A549 (cell line): ENCODE data around the gene CLCA2. TPM values are rescaled to one million over a fixed set of nuclear protein-coding genes. Genes with fewer than 3 reads are reported as not detected.

ENCODE experiments used
- ATAC-seq, 2 experiments: fragments of 200-7000 bp in 1 of 2; fragments of >200 bp in 1 of 2; cut with Nextera tagmentation in 1 of 2; cut with Tn5 transposase in 1 of 2; 3 replicates each; pipeline versions ENCODE4 v1.8.0 to v1.9.1; 2018 to 2020; ENCODE audit warnings: mild to moderate bottlenecking in 1 of 2, moderate library complexity in 1 of 2
- CTCF ChIA-PET: fragments of 300-600 bp; sonication (Branson Sonifier 250); formaldehyde crosslinking; extraction: SDS; loops from one replicate; lab custom pipeline; 2021; ENCODE audit warnings: antibody characterized with exemption, inconsistent platforms; lab: Yijun Ruan, JAX
- POLR2A ChIA-PET: fragments of 350-600 bp; formaldehyde crosslinking; extraction: SDS; loops from one replicate; lab custom pipeline; 2021; ENCODE audit warnings: antibody characterized with exemption, inconsistent platforms; lab: Yijun Ruan, JAX
- DNase-seq, 2 experiments: peaks; one replicate each; pipeline versions ENCODE4 v3.0.0 to v3.0.0-alpha.2; 2011 to 2016; ENCODE audit warnings: low read depth in 1 of 2, low spot score in 1 of 2
- FAIRE-seq: peaks from 2 replicates; lab custom pipeline; 2011; peaks lifted over from hg19 to GRCh38; lab: Jason Lieb, UNC
- H3K27ac ChIP-seq, 2 experiments: fragments of >200 bp; sonication (Bioruptor Twin); formaldehyde crosslinking; 3 replicates each; pipeline ENCODE4 v1.5.1; 2016 to 2017
- H3K4me1 ChIP-seq: fragments of >200 bp; sonication (Bioruptor Twin); formaldehyde crosslinking; 3 replicates; pipeline ENCODE4 v1.6.1; 2016
- H3K4me2 ChIP-seq: fragments of >200 bp; sonication (Bioruptor Twin); formaldehyde crosslinking; 3 replicates; pipeline ENCODE4 v1.6.1; 2016
- H3K4me3 ChIP-seq: fragments of >200 bp; sonication (Bioruptor Twin); formaldehyde crosslinking; 3 replicates; pipeline ENCODE4 v1.5.1; 2016
- H3K9me3 ChIP-seq: fragments of >200 bp; sonication (Bioruptor Twin); formaldehyde crosslinking; 3 replicates; pipeline ENCODE4 v1.6.1; 2016
- BHLHE40 ChIP-seq: IDR thresholded peaks from 2 replicates; pipeline ENCODE4 v1.6.1; 2012; ENCODE audit warnings: low read depth, low read length, inconsistent platforms
- CBX2 ChIP-seq: fragments of 200-600 bp; sonication (generic); IDR thresholded peaks from 2 replicates; pipeline ENCODE4 v1.6.1; 2016; ENCODE audit warnings: low read depth, mild to moderate bottlenecking, borderline replicate concordance
- EHF ChIP-seq: fragments of 250-450 bp; sonication (Bioruptor Pico); IDR thresholded peaks from 2 replicates; pipeline ENCODE4 v1.5.0; 2020; ENCODE audit warnings: mild to moderate bottlenecking
- FOSL2 ChIP-seq, 2 experiments: fragments of 450-650 bp in 1 of 2; fragments of >200 bp in 1 of 2; sonication (Bioruptor Twin) in 1 of 2; formaldehyde crosslinking; IDR thresholded peaks; 2 replicates each; pipeline versions ENCODE4 v1.5.0 to v1.6.1; 2016 to 2020; ENCODE audit warnings: mild to moderate bottlenecking in 1 of 2, moderate library complexity in 1 of 2
- HDAC2 ChIP-seq: fragments of 200-600 bp; sonication (generic); IDR thresholded peaks from 2 replicates; pipeline ENCODE4 v1.6.1; 2016
- HOXA7 ChIP-seq: fragments of 250-450 bp; sonication (Bioruptor Pico); IDR thresholded peaks from 2 replicates; pipeline ENCODE4 v1.5.0; 2020; ENCODE audit warnings: mild to moderate bottlenecking, moderate library complexity
- HOXB13 ChIP-seq: fragments of 250-450 bp; sonication (Bioruptor Pico); IDR thresholded peaks from 2 replicates; pipeline ENCODE4 v1.5.0; 2020; ENCODE audit warnings: low read depth, mild to moderate bottlenecking, moderate library complexity
- JUN ChIP-seq, 2 experiments: fragments of >200 bp; sonication (Bioruptor Twin); formaldehyde crosslinking; IDR thresholded peaks; 2 replicates in 1 of 2; 3 replicates in 1 of 2; pipeline ENCODE4 v1.6.1; 2016 to 2017
- KDM1A ChIP-seq: fragments of 200-600 bp; sonication (generic); IDR thresholded peaks from 2 replicates; pipeline ENCODE4 v1.6.1; 2016; ENCODE audit warnings: low read depth, mild to moderate bottlenecking
- NPAS2 ChIP-seq: fragments of 250-450 bp; sonication (Bioruptor Pico); IDR thresholded peaks from 2 replicates; pipeline ENCODE4 v1.8.0; 2022; ENCODE audit warnings: mild to moderate bottlenecking, moderate library complexity, borderline replicate concordance
- REST ChIP-seq: fragments of 200-600 bp; sonication (generic); IDR thresholded peaks from 2 replicates; pipeline ENCODE4 v1.6.1; 2016; ENCODE audit warnings: antibody characterized with exemption, mild to moderate bottlenecking, moderate library complexity
- RFX5 ChIP-seq: fragments of 450-650 bp; IDR thresholded peaks from 2 replicates; pipeline ENCODE4 v1.7.1; 2014; ENCODE audit warnings: antibody characterized with exemption, mild to moderate bottlenecking, moderate library complexity
- RNF2 ChIP-seq: fragments of 200-600 bp; sonication (generic); IDR thresholded peaks from 2 replicates; pipeline ENCODE4 v1.6.1; 2016; ENCODE audit warnings: low read depth, mild to moderate bottlenecking, antibody characterized with exemption, moderate library complexity, borderline replicate concordance
- SMC3 ChIP-seq: fragments of >200 bp; sonication (Bioruptor Twin); formaldehyde crosslinking; IDR thresholded peaks from 3 replicates; pipeline ENCODE4 v1.6.1; 2018; ENCODE audit warnings: inconsistent platforms
- SREBF2 ChIP-seq: fragments of 450-650 bp; IDR thresholded peaks from 2 replicates; pipeline ENCODE4 v1.6.1; 2014; ENCODE audit warnings: mild to moderate bottlenecking, moderate library complexity
- TP53 ChIP-seq: fragments of 250-450 bp; sonication (Bioruptor Pico); IDR thresholded peaks from 2 replicates; pipeline ENCODE4 v1.5.0; 2021; ENCODE audit warnings: mild to moderate bottlenecking, moderate library complexity
- ZFP36 ChIP-seq: fragments of 450-650 bp; IDR thresholded peaks from 2 replicates; pipeline ENCODE4 v1.6.1; 2014; ENCODE audit warnings: borderline replicate concordance; ENCODE audit not compliant: partially characterized antibody
- WGBS: methylation state at CpG from one replicate; pipeline ENCODE4 v1.1.6; 2017; ENCODE audit errors: missing lambda C conversion rate; 5-methylcytosine and 5-hydroxymethylcytosine counted together
- polyA plus RNA-seq, 4 experiments: library from polyadenylated mRNA; depleted of rRNA in 3 of 4; stranded (reverse); fragments of >200 nt; fragmentation: RNase III in 1 of 4; extraction: RNeasy Plus Mini Kit Qiagen cat#74134 plus additional on column Dnase treatment in 1 of 4; gene quantifications; 2 replicates in 3 of 4; 3 replicates in 1 of 4; pipeline ENCODE4 v1.2.3, GENCODE V29; 2011 to 2017
- TF ChIP-seq, protein P1 (sequence below): fragments of 250-450 bp; sonication (Bioruptor Pico); IDR thresholded peaks from 2 replicates; pipeline ENCODE4 v1.5.0; 2020; ENCODE audit warnings: low read depth, mild to moderate bottlenecking, moderate library complexity
- TF ChIP-seq, protein P2 (sequence below): fragments of >200 bp; sonication (Bioruptor Twin); formaldehyde crosslinking; IDR thresholded peaks from 3 replicates; pipeline ENCODE4 v1.6.1; 2016
- TF ChIP-seq, protein P3 (sequence below): fragments of 250-450 bp; sonication (Bioruptor Pico); IDR thresholded peaks from 2 replicates; pipeline ENCODE4 v1.5.0; 2021; ENCODE audit warnings: mild to moderate bottlenecking, moderate library complexity, borderline replicate concordance

The CLCA2 gene
- polyA plus RNA-seq, 2 of the 4 experiments (the other 2 are of a cell fraction) = 0.05 TPM; not detected in 1

DNA sequence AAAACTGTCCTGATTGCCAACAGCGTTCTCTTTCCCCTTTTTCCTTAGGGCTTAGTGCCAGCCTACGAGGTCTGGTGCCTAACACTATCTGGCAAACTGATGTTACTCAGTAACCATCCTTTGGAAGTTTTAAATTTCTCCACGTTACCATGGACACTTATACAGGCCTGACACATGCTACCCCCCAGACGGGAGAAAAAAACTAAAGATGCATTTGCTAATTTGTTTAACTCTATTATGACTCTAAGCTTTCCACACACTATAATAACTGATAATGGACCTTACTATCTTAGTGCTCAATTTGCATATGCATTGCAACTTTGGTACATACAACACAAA, 81.6 kb downstream of the CLCA2 start:
- 32% methylated on average over 4 of the region's 4 CpGs for WGBS
- Histone ChIP-seq H3K4me2 (no peak overlapping the region), H3K4me1 (no peaks in the 10 kb centered on the region), H3K4me3 (no peak overlapping the region), H3K9me3 (no peaks in the 10 kb centered on the region), H3K27ac (no peak overlapping the region)
- no peak for FAIRE-seq
- DNase-seq = no peak
- POLR2A ChIA-PET = no interaction called here
- no peak for ATAC-seq
- TF ChIP-seq SMC3 (no peak), SREBF2 (no peak), FOSL2 (IDR thresholded peaks at IDR 0.05) (no peak), FOSL2 (CRISPR knock-in tag; IDR thresholded peaks at IDR 0.05) (no peak), TP53 (CRISPR knock-in tag) (no peak), BHLHE40 (no peak), KDM1A (no peak), HOXB13 (CRISPR knock-in tag) (no peak), RNF2 (no peak), HOXA7 (CRISPR knock-in tag) (no peak), HDAC2 (no peak), NPAS2 (CRISPR knock-in tag) (no peak), EHF (no peak), REST (no peak), JUN (IDR thresholded peaks at IDR 0.05) (no peak), CBX2 (no peak), RFX5 (no peak), ZFP36 (no peak)
- TF ChIP-seq, protein P1, sequence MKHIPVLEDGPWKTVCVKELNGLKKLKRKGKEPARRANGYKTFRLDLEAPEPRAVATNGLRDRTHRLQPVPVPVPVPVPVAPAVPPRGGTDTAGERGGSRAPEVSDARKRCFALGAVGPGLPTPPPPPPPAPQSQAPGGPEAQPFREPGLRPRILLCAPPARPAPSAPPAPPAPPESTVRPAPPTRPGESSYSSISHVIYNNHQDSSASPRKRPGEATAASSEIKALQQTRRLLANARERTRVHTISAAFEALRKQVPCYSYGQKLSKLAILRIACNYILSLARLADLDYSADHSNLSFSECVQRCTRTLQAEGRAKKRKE = no peak
- TF ChIP-seq, protein P2, sequence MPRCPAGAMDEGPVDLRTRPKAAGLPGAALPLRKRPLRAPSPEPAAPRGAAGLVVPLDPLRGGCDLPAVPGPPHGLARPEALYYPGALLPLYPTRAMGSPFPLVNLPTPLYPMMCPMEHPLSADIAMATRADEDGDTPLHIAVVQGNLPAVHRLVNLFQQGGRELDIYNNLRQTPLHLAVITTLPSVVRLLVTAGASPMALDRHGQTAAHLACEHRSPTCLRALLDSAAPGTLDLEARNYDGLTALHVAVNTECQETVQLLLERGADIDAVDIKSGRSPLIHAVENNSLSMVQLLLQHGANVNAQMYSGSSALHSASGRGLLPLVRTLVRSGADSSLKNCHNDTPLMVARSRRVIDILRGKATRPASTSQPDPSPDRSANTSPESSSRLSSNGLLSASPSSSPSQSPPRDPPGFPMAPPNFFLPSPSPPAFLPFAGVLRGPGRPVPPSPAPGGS = no peak
- TF ChIP-seq, protein P3, sequence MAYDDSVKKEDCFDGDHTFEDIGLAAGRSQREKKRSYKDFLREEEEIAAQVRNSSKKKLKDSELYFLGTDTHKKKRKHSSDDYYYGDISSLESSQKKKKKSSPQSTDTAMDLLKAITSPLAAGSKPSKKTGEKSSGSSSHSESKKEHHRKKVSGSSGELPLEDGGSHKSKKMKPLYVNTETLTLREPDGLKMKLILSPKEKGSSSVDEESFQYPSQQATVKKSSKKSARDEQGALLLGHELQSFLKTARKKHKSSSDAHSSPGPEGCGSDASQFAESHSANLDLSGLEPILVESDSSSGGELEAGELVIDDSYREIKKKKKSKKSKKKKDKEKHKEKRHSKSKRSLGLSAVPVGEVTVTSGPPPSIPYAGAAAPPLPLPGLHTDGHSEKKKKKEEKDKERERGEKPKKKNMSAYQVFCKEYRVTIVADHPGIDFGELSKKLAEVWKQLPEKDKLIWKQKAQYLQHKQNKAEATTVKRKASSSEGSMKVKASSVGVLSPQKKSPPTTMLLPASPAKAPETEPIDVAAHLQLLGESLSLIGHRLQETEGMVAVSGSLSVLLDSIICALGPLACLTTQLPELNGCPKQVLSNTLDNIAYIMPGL (CRISPR knock-in tag) = no peak
- CTCF ChIA-PET = interaction anchor here (0.7 to 1.7 kb wide), 2 partner anchors 32 to 121 kb away, joined by 3 to 7 read pairs; no protein-coding TSS in a partner anchor

Other genes with a start within 250 kb of the CLCA2 start
- 7.8 and 17.7 TPM in 2 replicates for gene ODF2L, start 27.8 kb upstream of the CLCA2 start, polyA plus RNA-seq (2011; rRNA removed)
- 10.0 to 10.7 TPM (median 10.7 TPM) in 3 replicates for gene ODF2L, start 27.8 kb upstream of the CLCA2 start, polyA plus RNA-seq (2017; fragmentation: RNase III; extraction: RNeasy Plus Mini Kit Qiagen cat#74134 plus additional on column Dnase treatment)
- not detected in 2 replicates for gene CLCA1, start 44.8 kb downstream of the CLCA2 start, polyA plus RNA-seq (2011; rRNA removed)
- not detected in 3 replicates for gene CLCA1, start 44.8 kb downstream of the CLCA2 start, polyA plus RNA-seq (2017; fragmentation: RNase III; extraction: RNeasy Plus Mini Kit Qiagen cat#74134 plus additional on column Dnase treatment)
- not detected in 2 replicates for gene CLCA4, start 122.9 kb downstream of the CLCA2 start, polyA plus RNA-seq (2011; rRNA removed)
- gene CLCA4, start 122.9 kb downstream of the CLCA2 start, polyA plus RNA-seq (2017; fragmentation: RNase III; extraction: RNeasy Plus Mini Kit Qiagen cat#74134 plus additional on column Dnase treatment) = not detected in 3 replicates